NK-92 treated with Interleukin-12 subunit alpha and Interleukin-12 subunit beta, amount 100 ng/mL, for 24 hours (cell line): ENCODE measurements around the gene TMEM174.
"Not testable (repeated sequence)": the region's sequence is repeated elsewhere in the genome, so short reads cannot be mapped to it uniquely, and the experiment has no call there.

Experiments
- DNase-seq: peaks from one replicate; lab custom pipeline; 2025; lab: John Stamatoyannopoulos, UW

The TMEM174 gene

GRCh38 chr5:73196201-73196600 lies 23.2 kb downstream of the TMEM174 start:
- DNase-seq: no peak

- peak; percentile 53 for DNase-seq
These were observed 24.8 kb downstream of the TMEM174 start for GRCh38 chr5:73197637-73198257.

DNA sequence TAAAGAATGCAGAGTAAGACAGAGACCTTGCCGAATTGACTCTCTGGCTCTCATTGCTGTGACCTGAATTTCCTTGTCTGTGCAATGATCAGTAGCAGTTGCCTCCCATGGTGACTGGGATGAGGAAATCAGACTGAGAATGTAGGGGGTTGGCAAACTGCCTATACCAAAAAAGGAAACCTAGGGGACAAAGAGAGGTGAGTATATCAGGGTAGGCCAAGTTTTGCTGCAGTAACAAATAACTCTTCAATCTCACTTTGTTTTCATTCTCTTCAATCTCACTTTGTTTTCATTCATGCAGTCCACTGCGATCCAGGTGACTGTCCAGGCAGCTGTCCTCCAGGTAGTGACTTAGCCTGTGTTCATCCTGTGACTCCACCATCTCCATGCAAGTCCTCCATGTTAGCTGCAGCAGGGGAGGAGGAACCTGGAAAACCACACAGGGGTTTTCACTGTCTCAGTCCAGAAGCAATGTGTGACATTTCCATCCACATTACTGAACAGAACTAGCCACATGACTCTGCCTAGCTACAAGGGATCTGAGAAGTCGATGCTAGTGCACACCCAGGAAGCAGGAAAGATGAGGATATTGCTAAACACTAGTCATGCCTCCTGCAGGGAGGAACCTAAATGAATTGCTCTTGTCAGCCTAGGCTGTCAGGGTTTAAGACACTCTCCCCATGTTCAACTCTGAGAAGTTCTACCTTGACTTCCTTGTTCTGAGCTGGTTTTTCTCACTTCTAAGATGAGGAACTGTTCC lies 26.0 kb downstream of the TMEM174 start:
- no peak for DNase-seq

DNA sequence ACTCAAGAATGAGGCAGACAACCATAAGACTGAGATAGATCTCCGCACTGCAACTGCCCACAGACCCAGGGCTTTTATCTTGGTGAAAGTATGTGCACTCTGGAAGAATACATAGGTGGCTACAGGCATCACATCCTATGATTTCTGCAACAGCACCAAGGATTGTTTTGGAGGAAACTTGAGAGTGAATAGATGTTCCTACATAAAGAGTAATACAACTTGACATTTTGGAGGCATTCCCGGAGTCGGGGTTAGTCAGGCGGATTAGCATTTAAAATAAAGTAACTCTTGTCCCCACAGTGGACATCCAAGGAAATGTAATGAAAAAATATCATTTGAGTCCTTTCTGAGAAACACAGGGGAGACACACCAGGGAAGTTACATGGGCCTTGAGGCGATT lies 26.7 kb downstream of the TMEM174 start:
- no peak for DNase-seq

GRCh38 chr5:73201547-73202513 lies 28.8 kb downstream of the TMEM174 start:
- DNase-seq: peak; percentile 77

DNA sequence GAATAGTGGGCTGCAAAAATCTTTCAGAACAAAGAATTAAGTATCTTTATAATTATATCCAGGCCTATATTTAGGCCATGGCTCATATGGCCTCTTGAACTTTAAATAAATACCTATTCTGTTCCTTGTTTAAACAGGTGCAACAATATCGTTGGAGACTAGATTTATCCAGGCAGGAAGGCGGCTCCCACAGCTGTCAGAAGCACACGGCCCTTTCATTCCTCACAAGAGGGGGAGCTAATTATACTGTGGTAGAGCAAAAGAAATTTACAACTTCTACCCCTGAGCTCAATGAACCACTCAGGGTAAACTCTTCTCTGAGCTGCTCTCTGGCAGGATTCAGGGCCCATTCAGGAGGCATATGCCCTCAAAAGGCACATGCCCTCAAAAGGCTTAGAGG lies 31.3 kb downstream of the TMEM174 start:
- DNase-seq: no peak

DNA sequence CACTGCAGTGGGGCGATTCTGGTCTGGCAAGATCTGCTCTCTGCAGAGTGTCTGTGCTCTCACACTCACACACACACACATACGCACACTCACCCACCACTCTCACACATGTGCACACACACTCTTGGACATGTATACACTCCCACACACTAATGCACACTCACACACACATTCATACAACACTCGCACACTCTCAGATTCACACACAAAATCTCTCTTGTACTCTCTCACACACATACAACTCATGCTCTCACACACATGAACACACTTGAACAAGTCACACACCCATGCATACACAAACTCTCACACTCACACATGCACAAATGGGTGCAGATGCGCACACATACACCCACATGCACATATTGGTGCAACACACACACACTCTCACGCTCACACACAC lies 31.7 kb downstream of the TMEM174 start:
- DNase-seq: no peak

GRCh38 chr5:73205305-73205704 lies 32.3 kb downstream of the TMEM174 start:
- no peak for DNase-seq

- not testable (repeated sequence) for DNase-seq
These were observed 34.2 kb downstream of the TMEM174 start for GRCh38 chr5:73207239-73207638.

- not testable (repeated sequence) for DNase-seq
These were observed 36.1 kb downstream of the TMEM174 start for GRCh38 chr5:73209075-73209474.

DNA sequence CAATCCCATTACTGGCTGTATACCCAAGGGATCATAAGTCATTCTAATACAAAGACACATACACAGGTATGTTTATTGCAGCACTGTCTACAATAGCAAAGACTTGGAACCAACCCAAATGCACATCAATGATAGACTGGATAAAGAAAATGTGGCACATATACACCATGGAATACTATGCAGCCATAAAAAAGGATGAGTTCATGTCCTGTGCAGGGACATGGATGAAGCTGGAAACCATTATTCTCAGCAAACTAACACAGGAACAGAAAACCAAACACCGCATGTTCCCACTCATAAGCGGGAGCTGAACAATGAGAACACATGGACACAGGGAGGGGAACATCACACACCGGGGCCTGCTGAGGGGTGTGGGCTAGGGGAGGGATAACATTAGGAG lies 39.7 kb downstream of the TMEM174 start:
- not testable (repeated sequence) for DNase-seq

GRCh38 chr5:73213566-73213998 lies 40.6 kb downstream of the TMEM174 start:
- DNase-seq: no peak

GRCh38 chr5:73214306-73214705 lies 41.3 kb downstream of the TMEM174 start:
- DNase-seq: no peak

DNA sequence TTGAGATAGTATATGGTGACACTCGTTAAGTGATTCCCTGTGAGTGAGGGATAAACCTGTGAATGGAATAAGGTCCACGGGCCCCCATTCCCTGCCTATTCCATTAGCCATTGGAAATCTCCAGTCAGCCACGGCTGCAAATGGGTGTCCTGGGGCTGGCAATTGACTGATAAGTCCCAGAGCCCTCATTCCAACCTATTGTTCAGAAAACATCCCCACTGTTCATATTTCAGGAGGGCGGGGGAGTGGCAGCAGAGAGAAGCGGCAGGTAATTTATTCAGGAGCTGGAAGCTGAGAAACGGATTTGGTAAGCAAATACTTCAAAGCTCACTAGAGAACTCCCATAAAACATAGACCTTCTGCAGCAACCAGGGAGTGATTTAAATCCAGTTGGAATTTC lies 42.0 kb downstream of the TMEM174 start:
- DNase-seq: no peak

DNA sequence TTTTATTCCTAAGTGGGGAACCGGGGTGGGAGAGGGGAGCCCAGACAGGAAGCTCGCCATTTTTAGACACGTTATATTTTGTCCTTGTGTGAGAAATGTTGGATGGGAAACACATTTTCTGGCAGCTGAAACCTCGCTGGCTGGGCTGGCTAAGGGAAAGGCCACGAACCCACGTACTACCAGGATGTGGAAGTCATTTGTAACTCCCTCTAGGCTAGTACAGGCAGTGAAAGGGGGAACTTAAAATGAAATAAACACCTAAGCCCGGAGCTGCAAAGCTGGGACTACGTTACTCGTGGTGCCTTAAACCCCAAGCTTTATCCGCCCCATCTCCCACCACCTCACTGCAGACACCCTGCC lies 42.5 kb downstream of the TMEM174 start:
- no peak for DNase-seq

- DNase-seq: no peak
These were observed 43.1 kb downstream of the TMEM174 start for GRCh38 chr5:73215891-73216610.

DNA sequence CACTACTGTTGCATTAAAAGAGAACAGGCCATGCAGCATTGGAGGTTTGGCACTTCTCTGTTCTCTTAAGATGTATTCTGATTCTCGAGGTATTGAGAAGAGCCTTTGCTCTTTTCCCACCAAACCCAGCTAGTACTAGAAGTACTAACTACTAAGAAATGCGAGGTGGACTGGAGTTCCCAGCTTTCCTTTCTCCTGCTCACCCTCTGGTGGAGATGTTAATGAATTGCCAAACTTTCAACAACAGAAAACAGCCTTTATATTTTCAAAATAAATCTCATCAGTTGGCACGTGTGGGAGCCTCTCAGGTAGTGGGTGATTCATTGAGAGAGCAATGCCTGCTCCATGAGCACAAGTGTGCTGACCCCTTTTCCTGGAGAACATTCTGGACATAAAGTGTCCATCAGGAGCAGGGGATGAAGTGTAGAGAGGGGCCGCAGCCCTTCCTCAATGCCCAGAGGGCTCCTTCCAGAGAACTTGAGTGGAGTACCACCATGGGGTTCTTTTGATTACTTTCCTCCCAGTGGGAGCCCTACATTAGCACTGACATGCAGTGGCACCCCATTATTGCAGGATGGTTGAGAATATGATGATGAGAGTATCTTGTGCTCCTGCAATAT lies 45.7 kb downstream of the TMEM174 start:
- DNase-seq: no peak

GRCh38 chr5:73219336-73219735 lies 46.3 kb downstream of the TMEM174 start:
- DNase-seq: not testable (repeated sequence)

GRCh38 chr5:73221161-73221560 lies 48.2 kb downstream of the TMEM174 start:
- no peak for DNase-seq

GRCh38 chr5:73221726-73222125 lies 48.7 kb downstream of the TMEM174 start:
- no peak for DNase-seq

DNA sequence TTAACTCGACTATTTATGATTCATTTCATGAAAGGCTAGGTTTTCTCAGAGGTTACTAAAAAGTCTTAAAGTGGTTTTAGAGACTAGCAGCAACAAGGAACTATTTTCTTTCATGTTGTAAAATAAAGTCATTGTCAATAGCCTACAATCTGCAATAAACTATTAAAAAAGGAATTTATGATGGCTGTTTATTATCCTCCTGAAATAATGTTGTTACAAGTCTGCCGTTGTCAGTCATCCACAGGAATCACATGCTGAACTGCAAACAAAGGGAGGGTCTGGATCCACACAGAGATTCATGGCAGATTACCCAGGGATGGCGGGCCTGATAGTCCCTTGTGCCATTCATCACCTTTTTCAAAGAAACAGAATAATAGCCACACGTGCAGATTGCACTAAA lies 49.2 kb downstream of the TMEM174 start:
- no peak for DNase-seq
